Adrenal gland (tissue), 12 donors: Measurements from ENCODE around the gene GMPPA. TPM values are rescaled to one million over a fixed set of nuclear protein-coding genes. Genes with fewer than 3 reads are reported as not detected.

Source experiments
- DNase-seq, 7 donors: peaks; one replicate each; pipeline ENCODE4 v3.0.0-alpha.2; 2019 to 2020
- H3K27ac ChIP-seq, 5 donors: fragments of 200-600 bp; sonication (generic) in 4 of 5; 1 replicate in 3 of 5; 2 replicates in 2 of 5; pipeline versions ENCODE4 v1.5.1 to v1.8.0; 2016 to 2020; ENCODE audit warnings: mild to moderate bottlenecking in 1 of 5
- H3K27me3 ChIP-seq: fragments of 200-600 bp; 2 replicates; pipeline ENCODE4 v1.8.0; 2021
- H3K36me3 ChIP-seq, 2 donors: fragments of 200-600 bp; replicated peaks in 1 of 2; 1 replicate in 1 of 2; 2 replicates in 1 of 2; pipeline versions ENCODE4 v1.5.1 to v1.8.0; 2018 to 2022
- H3K4me1 ChIP-seq, 2 donors: fragments of 200-600 bp; replicated peaks in 1 of 2; 1 replicate in 1 of 2; 2 replicates in 1 of 2; pipeline versions ENCODE4 v1.5.1 to v1.8.0; 2018 to 2021
- H3K4me3 ChIP-seq, 4 donors: fragments of 200-600 bp; sonication (generic) in 3 of 4; one replicate each; pipeline ENCODE4 v1.5.1; 2016 to 2018
- H3K9me3 ChIP-seq, 3 donors: fragments of 200-600 bp; sonication (generic) in 1 of 3; replicated peaks in 1 of 3; 1 replicate in 2 of 3; 2 replicates in 1 of 3; pipeline versions ENCODE4 v1.5.1 to v1.8.0; 2016 to 2021
- POLR2A ChIP-seq, 2 donors: fragments of 450-650 bp; IDR thresholded peaks; one replicate each; pipeline ENCODE4 v1.6.1; 2017; ENCODE audit warnings: antibody characterized with exemption in 2 of 2, mild to moderate bottlenecking in 2 of 2, moderate library complexity in 1 of 2
- WGBS, 4 donors: extraction: QIAGEN DNeasy Blood & Tissue Kit in 2 of 4; methylation state at CpG; one replicate each; pipeline versions ENCODE4 v1.1.5 to v1.1.7; 2013 to 2017; 5-methylcytosine and 5-hydroxymethylcytosine counted together
- intact Hi-C, 2 donors: fragments of 100-400 bp; cut with DNase I; formaldehyde crosslinking; loops; one replicate each; pipeline versions ENCODE4 v1.14.1 to v1.15.0; 2022 to 2023
- polyA plus RNA-seq, 3 donors: library from polyadenylated mRNA; stranded (reverse); fragments of 200-250 nt in 2 of 3; fragments of 350-450 nt in 1 of 3; fragmentation: Illumina TruSeq in 1 of 3; extraction: RNeasy Lipid Tissue Mini Kit (QIAGEN cat#74804) in 1 of 3; gene quantifications; one replicate each; pipeline ENCODE4 v1.2.3, GENCODE V29; 2013 to 2014
- total RNA-seq, 9 donors: library from RNA; depleted of rRNA in 4 of 9; stranded (reverse); fragments of >200 nt in 4 of 9; fragments of 120-200 nt in 1 of 9; fragmentation: NEBNext Ultra II Directional in 1 of 9; extraction: Animal tissue kit (Norgen Biotek cat#: 25700) in 1 of 9; gene quantifications; one replicate each; pipeline versions ENCODE4 v1.1.0 to v1.2.4, GENCODE V29; 2013 to 2023
- TF ChIP-seq, protein P1 (sequence below), 6 experiments: fragments of 450-650 bp in 4 of 6; fragments of 200-600 bp in 2 of 6; sonication (generic) in 1 of 6; IDR thresholded peaks; 1 replicate in 5 of 6; 2 replicates in 1 of 6; pipeline versions ENCODE4 v1.5.1 to v1.8.0; 2016 to 2021; ENCODE audit warnings: antibody characterized with exemption in 6 of 6, mild to moderate bottlenecking in 2 of 6, moderate library complexity in 1 of 6
- donor health status: healthy with polysubstance abuse.
- donor health status: Bipolar disorder and iron deficiency.
- donor health status: DM: yes; HTN: yes; CAD: no.
- donor health status: DM: no; HTN: no; CAD: no.
- donor health status: DM: no; HTN: no; CAD: no.
- donor health status: DM: yes; HTN: yes; CAD: no.

GMPPA gene
- total and polyA plus RNA-seq, 12 donors = 23.0 to 72.2 (median 35.3) TPM

- peaks cover 6 to 26% of the 10 kb centered on the region in 2 donors for H3K4me1 ChIP-seq
- no peak for DNase-seq
- intact Hi-C loops = loop anchor here in 1 of 2 donors (5.0 kb wide), 1 partner anchor 32 kb away; no protein-coding TSS in a partner anchor
- TF ChIP-seq, protein P1, sequence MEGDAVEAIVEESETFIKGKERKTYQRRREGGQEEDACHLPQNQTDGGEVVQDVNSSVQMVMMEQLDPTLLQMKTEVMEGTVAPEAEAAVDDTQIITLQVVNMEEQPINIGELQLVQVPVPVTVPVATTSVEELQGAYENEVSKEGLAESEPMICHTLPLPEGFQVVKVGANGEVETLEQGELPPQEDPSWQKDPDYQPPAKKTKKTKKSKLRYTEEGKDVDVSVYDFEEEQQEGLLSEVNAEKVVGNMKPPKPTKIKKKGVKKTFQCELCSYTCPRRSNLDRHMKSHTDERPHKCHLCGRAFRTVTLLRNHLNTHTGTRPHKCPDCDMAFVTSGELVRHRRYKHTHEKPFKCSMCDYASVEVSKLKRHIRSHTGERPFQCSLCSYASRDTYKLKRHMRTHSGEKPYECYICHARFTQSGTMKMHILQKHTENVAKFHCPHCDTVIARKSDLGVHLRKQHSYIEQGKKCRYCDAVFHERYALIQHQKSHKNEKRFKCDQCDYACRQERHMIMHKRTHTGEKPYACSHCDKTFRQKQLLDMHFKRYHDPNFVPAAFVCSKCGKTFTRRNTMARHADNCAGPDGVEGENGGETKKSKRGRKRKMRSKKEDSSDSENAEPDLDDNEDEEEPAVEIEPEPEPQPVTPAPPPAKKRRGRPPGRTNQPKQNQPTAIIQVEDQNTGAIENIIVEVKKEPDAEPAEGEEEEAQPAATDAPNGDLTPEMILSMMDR (IDR thresholded peaks at IDR 0.05) = no peak
- no peak for TF ChIP-seq POLR2A (IDR thresholded peaks at IDR 0.05)
- no peak overlapping the region for H3K4me3 ChIP-seq
- no peaks in the 10 kb centered on the region for H3K9me3 ChIP-seq
- peaks cover 12% of the 10 kb centered on the region for H3K27me3 ChIP-seq
- no peaks in the 10 kb centered on the region for H3K36me3 ChIP-seq
- 20 to 24% (median 23%) methylated on average over 10 of the region's 10 CpGs for WGBS, 4 donors
- no peak overlapping the region for H3K27ac ChIP-seq
Measured at GRCh38 chr2:219494952-219495530, 3.6 kb upstream of the GMPPA start.

DNA sequence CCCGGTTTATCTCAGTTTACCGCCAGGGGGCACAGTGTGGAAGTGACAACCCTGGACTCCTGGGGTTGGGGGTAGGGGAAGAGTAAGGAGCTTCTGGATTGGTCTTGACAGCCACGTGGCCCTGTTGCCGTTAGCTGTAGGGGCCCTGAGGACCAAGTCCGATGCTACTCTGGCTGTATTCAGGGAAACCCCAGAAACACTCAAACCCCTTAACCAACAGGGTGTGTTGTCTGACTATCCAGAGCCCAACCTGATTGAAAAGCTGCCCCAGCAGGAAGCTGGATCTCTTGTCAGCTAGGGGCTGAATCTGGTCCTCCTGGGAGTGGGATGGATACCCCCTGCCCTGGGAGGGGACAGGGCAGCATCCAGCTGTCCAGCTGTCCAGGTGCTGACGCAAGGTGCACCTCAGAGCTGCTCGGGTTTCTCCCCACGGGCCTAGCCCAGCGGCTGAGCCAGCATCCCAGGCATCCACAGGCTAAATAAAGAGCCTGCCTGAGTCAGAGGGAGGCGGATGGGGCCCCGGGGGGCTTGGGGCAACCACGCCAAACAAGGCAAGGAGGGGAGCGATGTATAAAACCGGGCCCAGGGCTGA lies 3.1 kb upstream of the GMPPA start:
- Histone ChIP-seq H3K4me1 (peaks cover 6 to 30% of the 10 kb centered on the region in 2 donors), H3K4me3 (no peak overlapping the region), H3K27ac (no peak overlapping the region), H3K36me3 (no peaks in the 10 kb centered on the region), H3K9me3 (no peaks in the 10 kb centered on the region), H3K27me3 (peaks cover 12% of the 10 kb centered on the region)
- intact Hi-C loops = no loop called here
- peak; percentile 50 to 82 (median 61) for DNase-seq
- TF ChIP-seq, protein P1 (IDR thresholded peaks at IDR 0.05) = peak; percentile 41 to 72 (median 56)
- no peak for TF ChIP-seq POLR2A (IDR thresholded peaks at IDR 0.05)
- 0 to 26% (median 19%) methylated on average over 3 to 14 of the region's 14 CpGs for WGBS, 4 donors

GRCh38 chr2:219496247-219496824 lies 2.4 kb upstream of the GMPPA start:
- WGBS, 4 donors = 32 to 69% (median 41%) methylated on average over 9 to 19 of the region's 20 CpGs
- H3K4me1 ChIP-seq = peaks cover 6 to 30% of the 10 kb centered on the region in 2 donors
- H3K9me3 ChIP-seq = no peaks in the 10 kb centered on the region
- H3K36me3 ChIP-seq = no peaks in the 10 kb centered on the region
- peaks cover 12% of the 10 kb centered on the region for H3K27me3 ChIP-seq
- DNase-seq = no peak
- H3K27ac ChIP-seq = no peak overlapping the region
- intact Hi-C loops = no loop called here
- no peak for TF ChIP-seq POLR2A (IDR thresholded peaks at IDR 0.05)
- TF ChIP-seq, protein P1 (IDR thresholded peaks at IDR 0.05) = no peak
- H3K4me3 ChIP-seq = no peak overlapping the region

GRCh38 chr2:219496825-219497494 lies 1.7 kb upstream of the GMPPA start:
- no peak overlapping the region for H3K27ac ChIP-seq
- no peaks in the 10 kb centered on the region for H3K36me3 ChIP-seq
- intact Hi-C loops = no loop called here
- 13 to 38% (median 17%) methylated on average over 6 to 61 of the region's 61 CpGs for WGBS, 4 donors
- peak in 5 of 7 donors; percentile 28 to 62 (median 43) for DNase-seq
- H3K4me3 ChIP-seq = peak overlapping the region in 1 of 4 donors; percentile 92
- H3K4me1 ChIP-seq = peaks cover 6 to 30% of the 10 kb centered on the region in 2 donors
- H3K27me3 ChIP-seq = peaks cover 12% of the 10 kb centered on the region
- H3K9me3 ChIP-seq = no peaks in the 10 kb centered on the region
- TF ChIP-seq POLR2A (IDR thresholded peaks at IDR 0.05) = no peak
- TF ChIP-seq, protein P1 (IDR thresholded peaks at IDR 0.05) = no peak
